Measurements from ENCODE around the gene DEPDC5. TPM values are rescaled to one million over a fixed set of nuclear protein-coding genes. Genes with fewer than 3 reads are reported as not detected.

Gene DEPDC5
- total RNA-seq, 5 donors from 2014 or later (not counting 1 experiment from before 2014, with no cell fraction given) = 40.3 to 52.7 (median 49.0) TPM

- Mint-ChIP-seq H3K27ac (no peak overlapping the region), H3K27me3 (no peaks in the 10 kb centered on the region), H3K9me3 (no peaks in the 10 kb centered on the region), H3K4me3 (no peak overlapping the region), H3K4me1 (no peaks in the 10 kb centered on the region), H3K36me3 (peaks cover 36% of the 10 kb centered on the region)
- no peaks in the 10 kb centered on the region for H3K9me3 ChIP-seq
- no peak overlapping the region for H3K4me3 ChIP-seq (ENCODE audit: control insufficient read depth in 1 of 2, extremely low read depth in 1 of 2, low read length in 1 of 2)
- no peaks in the 10 kb centered on the region for H3K27me3 ChIP-seq (replicated peaks in 1 of 2; ENCODE audit: control insufficient read depth in 2 of 2, extremely low read depth in 1 of 2, insufficient read depth in 2 of 2, low read length in 1 of 2)
- peaks cover 2 to 49% of the 10 kb centered on the region in 2 donors for H3K36me3 ChIP-seq (ENCODE audit: control insufficient read depth in 2 of 2, extremely low read depth in 1 of 2, insufficient read depth in 1 of 2, low read length in 1 of 2)
- no peak overlapping the region for H3K27ac ChIP-seq (ENCODE audit: low read length)
- ChIA-PET POLR2A (no interaction called here), CTCF (interaction anchor here in 1 of 2 donors (1.0 kb wide), 1 partner anchor 57 kb away, joined by 3 read pairs; no protein-coding TSS in a partner anchor)
- DNase-seq (no peak), ATAC-seq (replicated peaks in 1 of 4) (no peak)
- 92% methylated on average over 2 of the region's 2 CpGs for WGBS (ENCODE audit: insufficient coverage)
- no peaks in the 10 kb centered on the region for H3K4me1 ChIP-seq (ENCODE audit: control insufficient read depth in 1 of 2, extremely low read depth in 1 of 2, insufficient read depth in 2 of 2, low read length in 2 of 2)
Observed at GRCh38 chr22:31892080-31892433, 138.2 kb downstream of the DEPDC5 start.

DNA sequence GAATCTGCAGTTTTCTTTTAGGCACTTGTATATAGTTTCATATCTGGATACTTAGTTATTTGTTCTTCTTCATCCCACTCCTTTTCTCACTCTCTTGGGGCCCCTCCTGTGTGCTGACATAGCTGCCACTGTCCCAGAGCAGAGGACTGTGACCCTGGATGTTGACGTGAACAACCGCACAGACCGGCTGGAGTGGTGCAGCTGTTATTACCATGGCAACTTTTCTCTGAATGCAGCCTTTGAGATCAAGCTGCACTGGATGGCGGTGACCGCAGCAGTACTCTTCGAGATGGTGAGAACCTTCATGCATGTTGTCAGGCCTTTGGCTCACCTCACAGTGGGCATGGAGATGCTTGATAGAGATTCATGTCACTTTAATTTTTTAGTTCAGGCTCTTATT lies 139.6 kb downstream of the DEPDC5 start:
- Mint-ChIP-seq H3K4me3 (no peak overlapping the region), H3K27me3 (no peaks in the 10 kb centered on the region), H3K27ac (no peak overlapping the region), H3K36me3 (peaks cover 38% of the 10 kb centered on the region), H3K4me1 (no peaks in the 10 kb centered on the region), H3K9me3 (no peaks in the 10 kb centered on the region)
- peaks cover 2 to 60% of the 10 kb centered on the region in 2 donors for H3K36me3 ChIP-seq (ENCODE audit: control insufficient read depth in 2 of 2, extremely low read depth in 1 of 2, insufficient read depth in 1 of 2, low read length in 1 of 2)
- H3K27ac ChIP-seq (ENCODE audit: low read length) = no peak overlapping the region
- no peak overlapping the region for H3K4me3 ChIP-seq (ENCODE audit: control insufficient read depth in 1 of 2, extremely low read depth in 1 of 2, low read length in 1 of 2)
- CTCF ChIA-PET = no interaction called here
- H3K27me3 ChIP-seq (replicated peaks in 1 of 2; ENCODE audit: control insufficient read depth in 2 of 2, extremely low read depth in 1 of 2, insufficient read depth in 2 of 2, low read length in 1 of 2) = no peaks in the 10 kb centered on the region
- no peaks in the 10 kb centered on the region for H3K9me3 ChIP-seq
- 100% methylated on average over 6 of the region's 6 CpGs for WGBS (ENCODE audit: insufficient coverage)
- ATAC-seq (replicated peaks in 1 of 4) (no peak), DNase-seq (no peak)
- no peaks in the 10 kb centered on the region for H3K4me1 ChIP-seq (ENCODE audit: control insufficient read depth in 1 of 2, extremely low read depth in 1 of 2, insufficient read depth in 2 of 2, low read length in 2 of 2)
- POLR2A ChIA-PET = no interaction called here

DNA sequence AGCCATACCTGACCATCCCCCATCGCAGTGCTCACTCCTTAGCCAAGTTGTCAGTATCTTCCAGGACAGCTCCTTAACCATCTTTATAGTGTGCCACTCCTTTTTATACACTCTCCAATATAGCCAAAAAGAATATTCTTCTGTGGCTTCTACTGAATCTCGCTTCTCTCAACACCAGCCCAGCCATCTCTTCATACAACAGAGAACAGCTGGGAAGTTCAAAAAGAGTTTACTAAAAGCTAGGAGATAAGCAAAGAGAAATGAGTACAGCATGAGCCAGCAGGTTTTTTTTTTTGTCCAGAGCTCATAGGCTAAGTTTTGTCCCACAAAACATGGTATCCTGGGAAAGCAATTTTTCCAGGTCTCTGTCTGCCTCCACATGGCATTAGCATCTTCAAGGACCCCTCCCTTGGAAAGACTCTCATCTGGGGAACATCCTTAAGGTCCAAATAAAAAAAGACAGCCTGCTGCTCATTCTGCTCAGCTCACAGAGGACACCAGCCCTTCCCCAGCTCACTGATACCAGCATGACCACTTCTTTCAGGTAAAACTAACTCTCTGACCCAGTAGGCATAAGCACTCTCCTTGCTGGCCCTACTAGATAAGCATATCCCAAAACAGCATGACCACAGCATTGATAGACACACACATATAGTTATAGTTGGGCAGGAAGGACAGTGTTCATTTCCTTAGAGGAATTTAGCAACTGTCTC lies 141.7 kb downstream of the DEPDC5 start:
- no peaks in the 10 kb centered on the region for H3K27me3 ChIP-seq (replicated peaks in 1 of 2; ENCODE audit: control insufficient read depth in 2 of 2, extremely low read depth in 1 of 2, insufficient read depth in 2 of 2, low read length in 1 of 2)
- DNase-seq (no peak), ATAC-seq (replicated peaks in 1 of 4) (no peak)
- H3K4me3 ChIP-seq (ENCODE audit: control insufficient read depth in 1 of 2, extremely low read depth in 1 of 2, low read length in 1 of 2) = no peak overlapping the region
- POLR2A ChIA-PET = no interaction called here
- Mint-ChIP-seq H3K4me3 (no peak overlapping the region), H3K27ac (no peak overlapping the region), H3K9me3 (no peaks in the 10 kb centered on the region), H3K4me1 (no peaks in the 10 kb centered on the region), H3K27me3 (no peaks in the 10 kb centered on the region), H3K36me3 (peaks cover 26% of the 10 kb centered on the region)
- no peaks in the 10 kb centered on the region for H3K4me1 ChIP-seq (ENCODE audit: control insufficient read depth in 1 of 2, extremely low read depth in 1 of 2, insufficient read depth in 2 of 2, low read length in 2 of 2)
- 100% methylated on average over 1 of the region's 2 CpGs for WGBS (ENCODE audit: insufficient coverage)
- no peak overlapping the region for H3K27ac ChIP-seq (ENCODE audit: low read length)
- peaks cover 2 to 54% of the 10 kb centered on the region in 2 donors for H3K36me3 ChIP-seq (ENCODE audit: control insufficient read depth in 2 of 2, extremely low read depth in 1 of 2, insufficient read depth in 1 of 2, low read length in 1 of 2)
- H3K9me3 ChIP-seq = no peaks in the 10 kb centered on the region
- CTCF ChIA-PET = no interaction called here

- no CpG with 5 or more reads among the region's 1 CpG for WGBS (ENCODE audit: insufficient coverage)
- Histone ChIP-seq H3K36me3 (ENCODE audit: control insufficient read depth in 2 of 2, extremely low read depth in 1 of 2, insufficient read depth in 1 of 2, low read length in 1 of 2) (peaks cover 2 to 51% of the 10 kb centered on the region in 2 donors), H3K27me3 (replicated peaks in 1 of 2; ENCODE audit: control insufficient read depth in 2 of 2, extremely low read depth in 1 of 2, insufficient read depth in 2 of 2, low read length in 1 of 2) (no peaks in the 10 kb centered on the region), H3K9me3 (no peaks in the 10 kb centered on the region), H3K4me3 (ENCODE audit: control insufficient read depth in 1 of 2, extremely low read depth in 1 of 2, low read length in 1 of 2) (no peak overlapping the region), H3K27ac (ENCODE audit: low read length) (no peak overlapping the region), H3K4me1 (ENCODE audit: control insufficient read depth in 1 of 2, extremely low read depth in 1 of 2, insufficient read depth in 2 of 2, low read length in 2 of 2) (no peaks in the 10 kb centered on the region)
- H3K9me3 Mint-ChIP-seq = no peaks in the 10 kb centered on the region
- H3K36me3 Mint-ChIP-seq = peaks cover 25% of the 10 kb centered on the region
- DNase-seq (no peak), ATAC-seq (replicated peaks in 1 of 4) (no peak)
- H3K4me1 Mint-ChIP-seq = no peaks in the 10 kb centered on the region
- H3K4me3 Mint-ChIP-seq = no peak overlapping the region
- no peaks in the 10 kb centered on the region for H3K27me3 Mint-ChIP-seq
- POLR2A ChIA-PET = interaction anchor here in 1 of 2 donors (0.6 kb wide), 1 partner anchor 262 kb away, joined by 5 read pairs; no protein-coding TSS in a partner anchor
- CTCF ChIA-PET = no interaction called here
- H3K27ac Mint-ChIP-seq = no peak overlapping the region
Observed at GRCh38 chr22:31896472-31896871, 142.7 kb downstream of the DEPDC5 start.

DNA sequence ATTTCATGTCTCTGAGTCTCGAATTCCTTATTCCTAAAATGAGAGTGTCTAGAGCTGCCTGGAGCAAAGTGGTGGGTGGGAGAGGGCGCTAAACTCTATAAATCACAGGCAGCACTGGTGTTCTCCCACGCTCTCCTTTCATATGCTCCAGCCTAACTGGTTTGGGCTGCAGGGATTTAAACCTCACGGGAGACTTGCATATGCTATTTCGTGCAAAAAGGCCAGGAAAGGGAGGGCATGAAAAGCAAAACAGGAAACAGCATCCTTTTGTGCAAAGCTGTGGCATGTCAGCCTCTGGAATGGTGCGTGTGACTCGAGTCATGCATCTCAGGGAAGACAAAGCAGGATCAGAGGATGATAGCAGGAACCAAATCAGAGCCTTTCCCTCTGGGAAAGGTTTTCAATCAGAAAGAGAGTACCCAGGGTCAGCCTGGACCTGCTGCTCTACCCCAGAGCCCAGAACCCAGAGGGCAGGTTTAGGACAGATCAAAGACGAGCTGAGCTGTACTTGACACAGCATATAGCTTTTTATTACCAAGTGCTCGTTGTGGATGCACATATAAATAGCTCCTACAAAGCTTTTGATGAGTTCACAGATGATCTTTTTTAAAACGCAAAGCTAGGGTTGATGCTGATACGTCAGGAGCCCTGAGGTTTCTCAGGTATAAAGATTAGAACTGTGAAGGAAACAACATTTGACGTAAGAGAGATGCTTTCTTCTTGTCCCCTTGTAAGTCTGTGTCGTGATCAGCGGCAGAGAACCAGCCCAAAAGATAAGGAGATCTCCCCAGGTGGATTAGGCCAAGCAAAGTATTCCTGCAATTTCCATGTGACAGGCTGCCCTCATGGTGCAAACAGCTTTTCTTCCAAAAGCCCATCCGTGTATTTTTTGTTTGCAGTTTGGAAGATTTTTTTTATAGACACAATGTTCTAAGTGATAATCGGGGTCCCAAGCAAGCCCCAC lies 144.3 kb downstream of the DEPDC5 start:
- Mint-ChIP-seq H3K4me3 (no peak overlapping the region), H3K4me1 (no peaks in the 10 kb centered on the region), H3K27ac (no peak overlapping the region), H3K36me3 (peaks cover 28% of the 10 kb centered on the region), H3K9me3 (no peaks in the 10 kb centered on the region), H3K27me3 (no peaks in the 10 kb centered on the region)
- no peak overlapping the region for H3K4me3 ChIP-seq (ENCODE audit: control insufficient read depth in 1 of 2, extremely low read depth in 1 of 2, low read length in 1 of 2)
- no peak overlapping the region for H3K27ac ChIP-seq (ENCODE audit: low read length)
- H3K4me1 ChIP-seq (ENCODE audit: control insufficient read depth in 1 of 2, extremely low read depth in 1 of 2, insufficient read depth in 2 of 2, low read length in 2 of 2) = no peaks in the 10 kb centered on the region
- ChIA-PET POLR2A (interaction anchor here in 1 of 2 donors (0.5 kb wide), 1 partner anchor 10 kb away, joined by 4 read pairs; no protein-coding TSS in a partner anchor), CTCF (no interaction called here)
- no peaks in the 10 kb centered on the region for H3K27me3 ChIP-seq (replicated peaks in 1 of 2; ENCODE audit: control insufficient read depth in 2 of 2, extremely low read depth in 1 of 2, insufficient read depth in 2 of 2, low read length in 1 of 2)
- H3K36me3 ChIP-seq (ENCODE audit: control insufficient read depth in 2 of 2, extremely low read depth in 1 of 2, insufficient read depth in 1 of 2, low read length in 1 of 2) = peaks cover 7 to 53% of the 10 kb centered on the region in 2 donors
- DNase-seq (no peak), ATAC-seq (replicated peaks in 1 of 4) (no peak)
- 96% methylated on average over 12 of the region's 16 CpGs for WGBS (ENCODE audit: insufficient coverage)
- no peaks in the 10 kb centered on the region for H3K9me3 ChIP-seq

DNA sequence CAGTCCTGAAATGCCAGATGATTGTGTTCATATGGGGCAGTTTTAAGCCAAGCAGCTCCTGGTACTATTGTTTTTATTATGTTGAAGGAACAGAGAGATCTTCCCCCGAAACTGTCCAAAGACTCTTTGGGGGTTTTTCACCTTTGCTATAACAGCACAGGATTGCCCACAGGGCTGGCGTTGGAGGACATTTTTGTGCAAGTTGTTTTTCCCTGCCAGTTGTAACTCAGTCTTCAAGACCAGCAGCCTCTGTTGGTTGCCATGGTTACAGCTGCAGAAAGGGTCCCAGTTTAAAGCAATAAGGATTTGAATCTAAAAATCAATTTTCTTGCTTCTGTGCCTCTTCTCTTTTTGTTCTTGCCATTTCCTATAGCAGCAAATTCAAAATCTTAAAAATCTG lies 145.1 kb downstream of the DEPDC5 start:
- H3K4me1 ChIP-seq (ENCODE audit: control insufficient read depth in 1 of 2, extremely low read depth in 1 of 2, insufficient read depth in 2 of 2, low read length in 2 of 2) = no peaks in the 10 kb centered on the region
- Mint-ChIP-seq H3K4me1 (no peaks in the 10 kb centered on the region), H3K4me3 (no peak overlapping the region), H3K27ac (no peak overlapping the region), H3K9me3 (no peaks in the 10 kb centered on the region), H3K36me3 (peaks cover 26% of the 10 kb centered on the region), H3K27me3 (no peaks in the 10 kb centered on the region)
- DNase-seq = no peak
- H3K27ac ChIP-seq (ENCODE audit: low read length) = no peak overlapping the region
- H3K27me3 ChIP-seq (replicated peaks in 1 of 2; ENCODE audit: control insufficient read depth in 2 of 2, extremely low read depth in 1 of 2, insufficient read depth in 2 of 2, low read length in 1 of 2) = no peaks in the 10 kb centered on the region
- ATAC-seq (replicated peaks in 1 of 4) = no peak
- CTCF ChIA-PET = no interaction called here
- 100% methylated on average over 1 of the region's 2 CpGs for WGBS (ENCODE audit: insufficient coverage)
- POLR2A ChIA-PET = interaction anchor here in 1 of 2 donors (0.5 kb wide), 1 partner anchor 9 kb away, joined by 4 read pairs; no protein-coding TSS in a partner anchor
- H3K4me3 ChIP-seq (ENCODE audit: control insufficient read depth in 1 of 2, extremely low read depth in 1 of 2, low read length in 1 of 2) = no peak overlapping the region
- H3K36me3 ChIP-seq (ENCODE audit: control insufficient read depth in 2 of 2, extremely low read depth in 1 of 2, insufficient read depth in 1 of 2, low read length in 1 of 2) = peaks cover 7 to 46% of the 10 kb centered on the region in 2 donors
- no peaks in the 10 kb centered on the region for H3K9me3 ChIP-seq

All from T-cell (primary cell).